ENCODE measurements around the gene KATNB1.

KATNB1 gene

GRCh38 chr16:57769541-57770145, 34.1 kb downstream of the KATNB1 start:
- no peaks in the 10 kb centered on the region; the same call in 1 of the 2 replicates for H4K20me1 ChIP-seq (ENCODE audit: insufficient read depth, low read length)
- H3K27me3 ChIP-seq (ENCODE audit: insufficient read depth, low read length, poor library complexity) = no peaks in the 10 kb centered on the region
- H3K27ac ChIP-seq (ENCODE audit: low read length) = no peak overlapping the region
- no peak overlapping the region for H2AFZ ChIP-seq (ENCODE audit: low read depth, low read length)
- H3K36me3 ChIP-seq (ENCODE audit: insufficient read depth, low read length) = no peaks in the 10 kb centered on the region
- TF ChIP-seq CTCF (IDR thresholded peaks at IDR 0.05; ENCODE audit: borderline replicate concordance, extremely low read depth, low read length, poor library complexity, severe bottlenecking) (no peak), EZH2 (IDR thresholded peaks at IDR 0.05; ENCODE audit: borderline replicate concordance, low read depth, low read length, severe bottlenecking) (no peak)
- no peaks in the 10 kb centered on the region for H3K9me3 ChIP-seq (ENCODE audit: insufficient read depth, low read length, severe bottlenecking)
- no peaks in the 10 kb centered on the region for H3K4me1 ChIP-seq (ENCODE audit: insufficient read depth, low read length)
- H3K4me2 ChIP-seq (ENCODE audit: insufficient read depth, low read length) = no peak overlapping the region
- H3K4me3 ChIP-seq (ENCODE audit: low read depth in 1 of 2, low read length in 2 of 2) = no peak overlapping the region
- DNase-seq (no peak), ATAC-seq (ENCODE audit: insufficient read depth, low read depth) (no peak)
- H3K9ac ChIP-seq (ENCODE audit: low read depth, low read length) = no peak overlapping the region
- H3K79me2 ChIP-seq (ENCODE audit: insufficient read depth, low read length) = no peaks in the 10 kb centered on the region

- H3K4me3 ChIP-seq (ENCODE audit: low read depth in 1 of 2, low read length in 2 of 2) = no peak overlapping the region
Measured at GRCh38 chr16:57770361-57770760, 34.8 kb downstream of the KATNB1 start.

GRCh38 chr16:57771141-57771785, 35.7 kb downstream of the KATNB1 start:
- Histone ChIP-seq H4K20me1 (ENCODE audit: insufficient read depth, low read length) (no peaks in the 10 kb centered on the region; the same call in 1 of the 2 replicates), H3K36me3 (ENCODE audit: insufficient read depth, low read length) (no peaks in the 10 kb centered on the region), H3K4me2 (ENCODE audit: insufficient read depth, low read length) (no peak overlapping the region), H3K4me1 (ENCODE audit: insufficient read depth, low read length) (no peaks in the 10 kb centered on the region), H3K27me3 (ENCODE audit: insufficient read depth, low read length, poor library complexity) (no peaks in the 10 kb centered on the region), H2AFZ (ENCODE audit: low read depth, low read length) (no peak overlapping the region), H3K9me3 (ENCODE audit: insufficient read depth, low read length, severe bottlenecking) (no peaks in the 10 kb centered on the region), H3K27ac (ENCODE audit: low read length) (no peak overlapping the region), H3K79me2 (ENCODE audit: insufficient read depth, low read length) (no peaks in the 10 kb centered on the region), H3K9ac (ENCODE audit: low read depth, low read length) (no peak overlapping the region), H3K4me3 (ENCODE audit: low read depth in 1 of 2, low read length in 2 of 2) (no peak overlapping the region)
- TF ChIP-seq EZH2 (IDR thresholded peaks at IDR 0.05; ENCODE audit: borderline replicate concordance, low read depth, low read length, severe bottlenecking) (no peak), CTCF (IDR thresholded peaks at IDR 0.05; ENCODE audit: borderline replicate concordance, extremely low read depth, low read length, poor library complexity, severe bottlenecking) (no peak)
- DNase-seq = no peak
- ATAC-seq (ENCODE audit: insufficient read depth, low read depth) = no peak

More at GRCh38 chr16:57770361-57770760, 34.8 kb downstream of the KATNB1 start:
- DNase-seq = no peak
- no peak for ATAC-seq (ENCODE audit: insufficient read depth, low read depth)
- Histone ChIP-seq H3K27me3 (ENCODE audit: insufficient read depth, low read length, poor library complexity) (no peaks in the 10 kb centered on the region), H3K9ac (ENCODE audit: low read depth, low read length) (no peak overlapping the region), H2AFZ (ENCODE audit: low read depth, low read length) (no peak overlapping the region), H3K27ac (ENCODE audit: low read length) (no peak overlapping the region), H3K4me2 (ENCODE audit: insufficient read depth, low read length) (no peak overlapping the region), H3K9me3 (ENCODE audit: insufficient read depth, low read length, severe bottlenecking) (no peaks in the 10 kb centered on the region), H3K36me3 (ENCODE audit: insufficient read depth, low read length) (no peaks in the 10 kb centered on the region), H4K20me1 (ENCODE audit: insufficient read depth, low read length) (no peaks in the 10 kb centered on the region; the same call in 1 of the 2 replicates), H3K4me1 (ENCODE audit: insufficient read depth, low read length) (no peaks in the 10 kb centered on the region), H3K79me2 (ENCODE audit: insufficient read depth, low read length) (no peaks in the 10 kb centered on the region)
- TF ChIP-seq CTCF (IDR thresholded peaks at IDR 0.05; ENCODE audit: borderline replicate concordance, extremely low read depth, low read length, poor library complexity, severe bottlenecking) (no peak), EZH2 (IDR thresholded peaks at IDR 0.05; ENCODE audit: borderline replicate concordance, low read depth, low read length, severe bottlenecking) (no peak)

Data from DND-41 (cell line).